Anterior cingulate cortex (tissue), 58 donors: Measurements from ENCODE around the gene HDAC4.
A peak's percentile ranks its signal among the peaks of the same experiment; 100 is the strongest.

Source experiments
- DNase-seq, 58 donors: peaks; one replicate each; lab custom pipeline; 2025; lab: John Stamatoyannopoulos, UW

Gene HDAC4

GRCh38 chr2:239263669-239264491, 136.9 kb downstream of the HDAC4 start:
- DNase-seq = peak in 12 of 58 donors; percentile 25 to 62 (median 42)

DNA sequence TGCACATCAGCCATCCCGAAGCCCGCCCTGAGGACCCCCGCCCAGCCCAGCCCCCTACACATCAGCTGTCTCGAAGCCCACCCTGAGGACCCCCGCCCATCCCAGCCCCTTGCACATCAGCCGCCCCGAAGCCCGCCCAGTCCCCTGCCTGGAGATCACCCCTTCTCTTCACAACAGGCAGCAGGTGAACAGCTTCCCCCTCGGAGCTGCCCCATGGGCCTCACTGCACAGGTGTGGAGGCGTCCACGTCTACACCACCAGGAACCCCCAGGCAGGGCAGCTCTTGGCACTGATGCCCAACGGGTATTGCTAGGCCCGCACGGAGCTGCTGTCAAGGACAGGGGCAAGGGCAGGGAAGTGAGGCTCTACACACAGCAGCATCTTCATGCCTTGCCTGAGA, 137.6 kb downstream of the HDAC4 start:
- no peak for DNase-seq

DNA sequence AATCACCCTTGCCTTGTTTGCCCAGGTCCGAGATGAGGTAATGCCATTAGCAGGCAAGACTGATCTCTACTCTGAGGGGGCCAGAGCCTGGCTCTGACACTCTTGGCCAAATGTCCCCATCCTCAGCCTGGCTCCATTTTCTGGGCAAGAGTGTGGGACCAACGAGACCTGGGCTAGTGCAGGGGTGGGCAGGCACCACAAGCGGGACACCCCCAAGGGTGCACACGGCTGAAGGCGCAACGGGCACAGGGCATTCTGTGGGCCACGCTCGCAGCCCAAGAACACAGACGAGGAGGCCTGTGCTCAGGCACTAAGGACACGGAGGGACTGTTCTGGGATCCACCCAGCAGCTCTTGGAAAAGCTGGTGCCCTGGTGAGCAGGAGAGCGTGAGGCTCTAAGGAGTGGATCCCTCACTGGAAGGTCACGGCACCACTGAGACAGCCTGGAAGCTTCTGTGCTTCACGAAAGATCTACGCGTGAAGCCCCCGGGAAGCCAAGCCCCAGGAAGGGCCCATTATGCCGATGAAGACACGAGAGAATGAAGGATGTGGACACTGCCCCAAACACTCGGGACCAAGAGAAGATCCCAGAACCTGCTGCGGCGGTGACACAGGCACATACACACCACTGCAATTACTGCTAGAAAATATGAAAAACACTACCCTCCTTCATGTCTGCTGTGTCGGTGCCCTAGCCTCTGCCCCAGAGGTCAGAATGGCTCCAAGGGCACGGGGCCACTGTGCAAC, 138.2 kb downstream of the HDAC4 start:
- DNase-seq = no peak

DNA sequence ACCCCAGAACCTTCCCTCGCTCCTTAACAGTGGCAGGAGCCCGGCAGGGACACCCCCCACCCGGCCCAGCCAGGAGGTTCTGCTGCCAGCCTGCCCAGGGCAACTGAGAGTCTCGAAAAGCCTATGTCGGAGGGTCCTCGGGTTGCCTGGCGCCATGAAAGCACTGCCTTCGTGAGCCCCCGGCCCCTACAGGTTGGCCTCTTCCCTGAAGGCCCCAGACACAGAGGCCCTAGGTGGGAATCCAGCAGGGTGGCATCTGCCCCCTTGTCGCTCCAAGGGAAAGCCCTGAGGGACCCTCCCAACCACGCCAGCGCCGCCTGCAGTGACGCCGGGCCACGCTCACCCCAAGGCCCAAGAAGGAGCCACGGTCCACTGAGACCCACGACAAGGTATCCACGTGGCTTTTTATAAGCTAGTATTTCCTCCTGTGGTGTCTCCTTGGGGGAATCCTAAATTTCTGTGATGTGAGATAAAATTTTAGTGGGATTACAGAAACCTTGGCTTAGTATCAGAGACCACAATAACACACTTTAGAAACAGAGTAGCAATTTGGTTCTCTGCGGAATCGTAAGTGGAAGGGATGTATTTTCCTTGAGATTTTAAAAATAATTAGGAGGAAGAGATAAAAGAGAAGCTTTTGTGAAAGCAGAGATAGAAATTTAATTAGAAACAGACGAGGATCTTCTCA, 138.9 kb downstream of the HDAC4 start:
- DNase-seq = no peak

DNA sequence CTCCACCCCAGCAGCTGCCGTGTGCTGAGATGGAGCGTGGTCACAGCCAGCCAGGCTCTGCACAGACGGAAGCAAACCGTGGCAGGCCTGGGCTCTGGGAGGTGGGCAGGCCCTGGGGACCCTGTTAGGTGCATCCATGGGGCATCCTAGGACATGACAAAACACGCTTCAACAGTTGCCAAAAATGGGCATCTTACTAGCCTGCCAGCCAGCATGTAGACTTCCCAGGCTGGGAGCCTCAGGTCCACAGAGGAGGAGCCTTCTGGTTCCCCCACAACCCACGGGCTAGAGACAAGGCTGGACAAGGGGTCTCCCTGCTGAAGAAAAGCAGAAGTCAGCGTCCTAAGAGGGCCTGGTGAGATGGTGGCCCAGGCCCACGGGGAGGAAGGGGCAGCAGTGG, 139.5 kb downstream of the HDAC4 start:
- no peak for DNase-seq

DNA sequence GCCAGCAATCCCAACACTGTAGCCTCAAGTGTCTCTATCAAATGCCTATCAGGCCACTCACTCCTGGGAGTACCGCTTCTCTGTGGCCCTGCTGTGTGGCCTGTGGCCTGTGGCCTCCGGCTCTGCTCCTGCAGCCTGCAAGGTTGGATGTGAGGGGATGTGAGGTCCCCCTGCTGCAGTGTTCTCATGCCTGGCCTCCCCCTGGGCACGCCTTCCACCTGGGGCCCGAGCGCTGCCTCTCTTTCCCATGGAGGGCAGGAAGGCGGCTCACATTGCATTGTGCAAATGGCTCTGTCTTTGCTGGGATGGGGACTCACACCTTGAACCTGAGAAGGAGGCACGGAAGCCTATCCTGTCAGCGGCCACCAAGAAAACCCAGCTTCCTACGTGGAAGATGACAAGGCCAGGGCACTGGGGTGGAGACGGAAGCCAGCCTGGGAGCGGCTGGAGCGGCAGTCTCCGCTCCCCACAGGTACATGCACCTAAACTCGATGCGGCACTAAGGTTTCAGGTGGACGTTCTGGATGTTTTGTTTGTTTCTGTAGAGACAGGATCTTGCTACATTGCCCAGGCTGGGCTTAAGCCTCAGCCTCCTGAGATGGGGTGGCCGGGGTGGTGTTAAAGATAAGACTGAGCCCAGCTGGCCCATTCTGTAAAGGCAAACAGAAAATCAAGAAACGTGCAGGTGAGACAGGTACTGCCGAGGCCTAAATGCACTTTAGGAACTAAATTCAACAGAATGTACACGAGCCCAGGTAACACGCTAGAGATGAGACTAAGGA, 140.1 kb downstream of the HDAC4 start:
- no peak for DNase-seq

GRCh38 chr2:239259603-239260298, 141.1 kb downstream of the HDAC4 start:
- DNase-seq = no peak

DNA sequence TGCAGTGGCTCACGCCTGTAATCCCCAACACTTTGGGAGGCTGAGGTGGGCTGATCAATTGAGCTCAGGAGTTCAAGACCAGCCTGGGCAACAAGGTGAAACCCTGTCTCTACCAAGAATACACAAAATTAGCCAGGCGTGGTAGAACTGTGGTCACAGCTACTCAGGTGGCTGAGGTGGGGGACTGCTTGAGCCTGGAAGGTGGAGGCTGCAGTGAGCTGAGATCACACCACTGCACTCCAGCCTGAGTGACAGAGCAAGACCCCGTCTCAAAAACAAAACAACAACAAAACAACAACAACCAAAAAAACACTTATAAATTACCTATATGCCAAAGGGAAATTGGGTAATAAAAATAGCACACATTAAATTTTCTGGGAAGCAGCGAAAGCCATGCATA, 141.6 kb downstream of the HDAC4 start:
- no peak for DNase-seq

DNA sequence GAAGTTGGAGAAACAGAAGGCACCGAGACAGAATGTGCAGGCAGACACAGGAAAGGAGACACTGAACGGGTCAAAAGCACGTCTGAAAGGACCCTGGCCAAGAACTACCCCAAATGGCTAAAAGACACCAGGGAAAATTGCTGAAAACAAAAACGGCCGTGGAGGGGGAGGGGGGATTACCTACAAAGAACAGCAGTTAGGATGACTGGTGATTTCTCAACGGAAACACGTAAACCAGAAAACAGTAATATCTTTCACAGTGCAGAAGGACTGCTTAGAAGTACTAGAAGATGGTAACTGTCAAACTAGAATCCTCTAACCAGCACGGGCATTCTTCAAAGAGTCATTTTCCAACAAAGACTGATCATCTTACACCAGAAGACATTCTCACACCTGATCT, 142.6 kb downstream of the HDAC4 start:
- DNase-seq = no peak

- DNase-seq = no peak
Observed at GRCh38 chr2:239257511-239257937, 143.3 kb downstream of the HDAC4 start.

GRCh38 chr2:239256350-239256743, 144.5 kb downstream of the HDAC4 start:
- no peak for DNase-seq

DNA sequence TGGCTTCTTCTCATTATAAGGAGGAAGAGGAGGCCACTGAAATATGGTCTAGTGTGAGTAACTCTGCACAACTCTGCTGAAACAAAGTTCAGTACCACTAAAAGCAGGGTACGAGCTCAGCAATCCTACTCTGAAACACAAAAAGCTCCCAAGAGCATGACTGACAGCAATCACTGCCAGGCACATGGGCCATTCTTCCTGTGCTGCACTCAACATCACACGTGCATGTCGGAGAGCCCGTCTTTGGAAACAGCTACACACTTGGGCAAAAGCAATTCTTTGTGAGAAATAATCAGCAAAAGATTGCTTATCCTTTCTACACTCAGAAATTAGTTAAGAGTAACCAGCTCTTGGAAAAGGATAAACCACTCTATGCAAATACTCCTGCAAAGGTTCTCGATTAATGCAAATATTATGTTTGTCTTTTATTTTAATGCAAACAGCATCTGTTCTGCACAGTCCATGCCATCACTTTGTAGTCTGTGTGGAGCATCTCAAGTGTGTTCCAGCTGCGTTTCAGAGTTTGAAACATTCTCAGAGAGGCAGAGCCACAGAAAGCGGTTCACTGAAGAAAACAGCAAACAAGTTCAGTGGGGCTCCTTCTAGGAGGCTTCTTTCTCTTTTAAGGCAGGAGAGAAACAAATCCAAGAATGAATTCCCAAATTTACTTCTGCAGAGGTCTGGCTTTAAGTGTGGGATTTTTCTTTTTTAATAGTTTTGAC, 145.0 kb downstream of the HDAC4 start:
- peak in 1 of 58 donors; percentile 39 for DNase-seq

DNA sequence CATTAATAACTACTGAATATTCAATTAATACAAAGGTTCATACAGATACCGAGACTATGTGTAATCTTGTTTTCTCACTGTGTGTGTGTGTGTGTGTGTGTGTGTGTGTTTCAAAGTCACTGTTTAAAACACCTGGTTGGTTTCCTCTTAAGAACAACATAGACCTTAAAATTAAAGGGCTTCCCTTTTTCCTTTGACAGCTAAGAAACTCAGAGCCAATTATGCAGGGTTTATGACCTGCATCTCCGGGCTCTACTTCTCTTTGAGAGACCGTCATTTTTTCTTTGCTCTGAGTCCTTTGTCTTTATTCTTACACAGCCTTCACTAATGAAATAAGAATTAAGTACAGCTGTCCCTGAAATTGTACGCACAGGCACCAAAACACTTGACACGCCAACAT, 145.6 kb downstream of the HDAC4 start:
- DNase-seq = no peak

DNA sequence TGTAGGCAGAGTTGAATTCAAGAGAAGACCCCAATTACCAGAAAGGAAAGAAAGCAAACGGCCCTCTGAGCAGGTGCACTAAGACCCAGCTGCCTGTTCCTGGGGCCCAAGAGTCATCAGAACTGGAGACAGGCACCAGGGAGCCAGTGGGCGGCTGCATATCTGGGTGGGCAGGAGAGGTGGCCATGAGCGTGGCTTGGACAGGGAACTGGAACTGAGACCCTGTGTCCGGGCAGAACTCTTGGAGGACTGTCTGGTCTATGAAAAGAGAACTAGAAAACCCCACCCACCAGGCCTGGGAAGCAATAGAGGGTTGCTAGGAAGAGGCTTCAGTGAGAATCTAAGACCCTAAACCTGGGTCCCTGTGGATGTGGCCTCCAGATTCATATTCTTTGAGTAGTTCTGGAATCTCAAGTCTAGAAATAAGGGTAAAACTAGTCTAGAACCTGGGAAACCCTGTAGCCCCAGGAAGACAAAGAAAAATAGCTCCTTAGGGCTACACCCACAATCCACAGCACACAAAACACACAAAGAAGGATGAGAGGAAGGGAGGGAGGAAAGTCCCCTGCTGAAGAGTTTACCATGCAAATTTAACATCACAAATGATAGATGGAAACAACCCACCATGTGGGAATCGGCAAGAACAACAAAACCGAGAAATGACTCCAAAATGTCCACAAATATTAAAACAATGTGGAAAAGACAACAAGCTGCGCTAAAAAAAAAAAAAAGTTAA, 147.0 kb downstream of the HDAC4 start:
- peak in 2 of 58 donors; percentile 34 to 41 for DNase-seq

DNA sequence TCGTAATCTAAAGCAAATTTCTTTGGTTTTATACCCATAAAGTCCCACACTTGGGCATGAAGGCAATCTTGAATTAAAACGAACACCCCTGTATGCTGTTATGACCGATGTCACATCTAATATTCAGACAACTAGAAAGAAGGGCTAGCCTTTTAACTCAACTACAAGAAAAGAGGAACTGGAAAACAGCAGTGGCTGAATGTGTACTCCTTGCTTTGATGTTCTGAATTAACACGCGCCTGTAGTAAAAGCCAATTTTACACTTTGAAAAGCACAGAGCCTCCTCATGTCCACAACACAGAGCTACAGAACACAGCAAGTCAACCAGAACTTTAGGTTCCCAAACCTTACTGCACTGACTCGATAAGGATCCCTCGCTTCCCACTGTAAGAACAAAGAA, 147.6 kb downstream of the HDAC4 start:
- DNase-seq = peak in 1 of 58 donors; percentile 36

DNA sequence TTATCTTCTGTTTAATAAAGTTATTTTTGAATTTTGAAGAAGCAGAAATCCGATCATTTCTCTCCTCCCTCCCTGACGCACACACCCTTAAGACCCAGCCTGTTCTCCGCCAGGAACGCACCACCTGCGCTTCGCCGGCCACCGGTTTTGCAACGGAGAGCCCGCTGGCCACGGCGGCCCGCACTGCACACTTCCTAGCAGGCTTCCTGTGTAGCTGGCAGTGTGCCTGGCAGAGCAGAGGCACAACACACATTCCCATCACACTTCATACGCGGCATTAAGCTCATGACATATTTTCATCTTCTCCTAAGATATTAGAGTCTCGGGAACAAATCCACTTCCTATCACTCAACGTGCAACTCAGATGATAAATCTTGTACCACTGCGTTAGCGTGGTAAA, 148.0 kb downstream of the HDAC4 start:
- peak in 10 of 58 donors; percentile 25 to 56 (median 50) for DNase-seq

DNA sequence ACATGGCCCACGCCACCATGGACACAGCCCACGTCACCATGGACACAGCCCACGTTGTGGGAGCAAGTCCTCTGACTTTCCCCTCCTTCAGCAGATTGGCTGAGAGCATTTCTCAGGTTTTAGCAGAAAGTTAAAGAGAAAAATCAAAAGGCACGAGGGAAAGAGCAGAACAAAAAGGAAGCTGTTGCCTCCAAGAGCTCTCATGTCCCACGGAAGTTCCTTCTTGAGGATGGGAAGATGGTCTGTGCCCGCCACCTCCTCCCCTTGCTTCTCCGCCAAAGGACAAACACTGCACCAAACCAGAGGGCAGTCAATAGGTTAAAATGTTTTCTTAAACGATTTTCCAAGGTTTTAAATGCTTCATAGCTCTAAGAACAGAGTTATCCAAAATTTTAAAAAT, 148.4 kb downstream of the HDAC4 start:
- DNase-seq = no peak

DNA sequence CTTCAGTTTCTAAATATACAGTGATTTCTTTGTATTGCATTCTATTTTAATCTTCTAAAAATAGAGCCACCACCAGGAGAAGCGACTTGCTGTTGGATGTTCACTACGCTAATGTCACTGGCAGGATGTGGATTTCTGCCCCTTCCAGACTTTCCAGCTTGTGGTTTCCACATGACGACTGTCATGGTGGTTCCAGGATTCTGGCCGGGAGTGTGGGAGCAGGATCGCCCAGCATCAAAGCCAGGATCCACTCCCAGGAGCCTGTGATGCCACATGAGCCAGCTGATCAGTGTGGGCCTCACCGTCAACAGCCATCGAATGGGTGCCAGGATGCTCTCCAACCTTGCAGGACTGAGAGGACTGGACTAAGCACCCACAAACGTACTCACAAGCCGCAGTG, 148.8 kb downstream of the HDAC4 start:
- DNase-seq = peak in 3 of 58 donors; percentile 28 to 33 (median 33)
